GM18519 (cell line): ENCODE measurements around the gene FAM240B.

Experiments used
- ATAC-seq: cut with Tn5 transposase; IDR thresholded peaks from one replicate; pipeline ENCODE4 v1.9.1; 2021; ENCODE audit warnings: mild to moderate bottlenecking, moderate library complexity; ENCODE audit not compliant: unreplicated experiment, low FRiP score

Gene FAM240B

DNA sequence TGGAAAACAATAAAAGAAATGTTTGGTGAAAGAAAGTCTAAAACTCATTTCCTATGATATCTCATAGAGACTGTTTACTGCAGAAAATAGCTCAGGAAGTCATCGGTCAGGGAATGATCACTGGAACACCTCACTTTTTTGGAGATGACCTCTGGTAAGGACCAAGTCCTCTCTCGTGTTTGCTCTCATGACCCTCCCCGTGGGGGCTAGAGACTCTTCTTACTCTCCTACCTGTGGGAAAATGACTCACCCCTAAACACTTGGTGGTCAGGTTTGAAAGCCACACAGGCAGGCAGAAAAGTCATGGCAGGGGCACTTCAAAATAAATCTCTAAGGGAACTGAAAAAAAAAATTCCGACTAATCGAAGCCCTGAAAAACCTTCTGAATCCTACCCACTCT, 48.2 kb downstream of the FAM240B start:
- ATAC-seq = peak; percentile 36

GRCh38 chr9:38671372-38671731, 48.6 kb downstream of the FAM240B start:
- peak; percentile 12 for ATAC-seq

DNA sequence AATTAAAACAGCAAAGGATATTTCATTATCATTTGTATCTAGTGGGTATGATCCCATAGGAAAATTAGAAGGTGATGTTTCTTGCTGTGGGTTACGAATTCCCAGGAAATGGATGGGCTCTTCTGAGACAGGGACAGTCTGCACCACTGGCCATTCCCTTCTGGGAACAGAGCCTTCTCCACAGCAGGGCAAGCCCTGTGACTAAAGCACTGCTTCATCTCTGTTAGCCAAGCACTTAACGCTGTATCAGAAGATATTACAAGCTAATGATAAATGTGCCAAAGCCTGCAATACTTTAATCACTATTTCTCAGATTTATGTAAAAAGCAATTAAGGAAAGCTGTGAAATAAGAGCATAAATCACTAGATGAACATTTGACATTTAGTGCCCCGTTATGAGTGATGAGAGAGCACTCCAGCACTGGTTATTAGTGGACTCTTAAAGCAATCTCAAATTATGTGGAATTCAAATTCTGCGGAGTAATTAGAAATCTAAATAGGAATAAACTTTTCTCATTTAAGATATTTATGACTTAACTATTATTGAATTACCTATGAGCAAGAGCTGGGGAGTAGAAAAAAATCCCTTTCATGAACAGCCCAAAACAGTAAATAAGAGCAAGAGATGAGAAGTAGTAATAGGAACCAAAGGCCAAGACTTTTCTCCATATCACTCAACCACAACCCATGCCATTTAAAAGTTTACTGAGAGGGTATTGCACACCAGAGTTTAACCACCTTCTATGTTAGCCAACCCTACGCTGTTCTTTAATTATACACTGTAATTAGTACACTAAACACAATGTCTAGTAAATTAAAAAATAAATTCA, 49.2 kb downstream of the FAM240B start:
- ATAC-seq = no peak

DNA sequence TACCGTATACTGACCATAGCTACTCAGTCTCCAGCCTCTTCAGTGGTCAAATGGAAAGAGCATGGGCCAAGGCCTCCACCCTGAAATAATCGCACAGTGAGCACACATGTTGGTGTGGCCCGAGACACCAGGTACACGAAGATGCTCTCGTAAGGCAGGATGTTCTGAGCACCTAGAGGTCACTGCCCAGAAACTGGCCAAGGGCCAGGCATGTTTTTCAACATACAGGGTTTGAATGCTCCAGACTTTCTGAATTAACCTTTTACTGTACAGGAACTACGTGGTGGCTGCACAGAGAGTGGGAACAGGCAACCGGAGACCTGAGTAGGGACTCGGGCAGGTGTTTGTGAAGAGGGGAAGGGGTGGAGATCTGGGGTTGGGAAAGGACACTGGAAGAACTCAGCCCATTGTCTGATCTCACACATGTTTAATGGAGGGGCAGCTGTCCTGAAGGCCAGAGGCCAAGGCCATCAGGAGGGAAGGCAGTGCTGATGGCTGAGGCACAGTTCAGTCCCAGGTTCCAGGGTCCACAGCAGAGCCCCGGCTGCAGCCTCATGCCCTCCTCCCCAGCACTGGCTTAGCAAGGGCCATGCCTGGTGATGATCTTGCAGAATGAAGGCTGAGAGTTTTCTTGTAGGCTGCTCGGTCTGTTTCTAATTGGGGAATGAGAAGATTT, 51.0 kb downstream of the FAM240B start:
- no peak for ATAC-seq

DNA sequence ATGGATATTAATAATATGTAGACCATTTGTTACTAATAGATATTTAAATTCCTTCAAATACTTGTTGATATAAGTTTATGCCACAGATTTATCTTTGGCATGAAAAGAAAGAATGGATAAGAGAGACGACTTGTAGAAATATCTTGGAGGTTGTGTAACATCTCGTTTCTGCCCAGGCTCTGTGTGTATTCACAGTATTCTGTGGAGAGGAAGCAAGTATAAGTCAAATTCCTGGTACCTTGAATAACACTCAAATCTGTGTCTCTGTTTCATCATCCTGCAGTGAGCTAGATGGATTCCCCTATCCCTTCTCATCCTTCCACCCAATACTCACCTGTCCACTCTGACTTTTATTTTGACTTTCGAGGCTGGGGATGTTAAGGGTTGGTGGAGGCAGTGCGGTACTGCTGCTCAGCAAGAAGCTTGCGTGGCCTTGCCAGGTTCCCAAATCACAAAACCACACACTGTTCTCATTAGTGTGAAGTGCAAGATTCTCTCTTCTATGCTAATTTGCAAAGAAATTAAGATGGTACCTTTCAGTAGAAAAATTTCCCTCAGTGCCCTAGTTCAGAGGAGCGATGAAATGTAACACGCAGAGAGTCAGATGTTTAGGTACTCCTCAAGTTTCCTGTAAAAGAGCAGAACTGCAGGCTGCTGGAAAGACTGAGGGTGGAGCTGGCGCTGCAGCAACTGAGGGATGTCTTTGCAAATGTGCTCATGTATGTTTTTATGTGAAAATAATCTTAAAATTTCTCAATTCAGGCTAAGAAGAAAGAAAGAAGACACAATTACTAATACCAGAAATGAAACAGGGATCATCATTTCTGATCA, 57.0 kb downstream of the FAM240B start:
- no peak for ATAC-seq

GRCh38 chr9:38659538-38659937, 60.4 kb downstream of the FAM240B start:
- ATAC-seq = no peak

GRCh38 chr9:38656896-38657295, 63.0 kb downstream of the FAM240B start:
- ATAC-seq = no peak

DNA sequence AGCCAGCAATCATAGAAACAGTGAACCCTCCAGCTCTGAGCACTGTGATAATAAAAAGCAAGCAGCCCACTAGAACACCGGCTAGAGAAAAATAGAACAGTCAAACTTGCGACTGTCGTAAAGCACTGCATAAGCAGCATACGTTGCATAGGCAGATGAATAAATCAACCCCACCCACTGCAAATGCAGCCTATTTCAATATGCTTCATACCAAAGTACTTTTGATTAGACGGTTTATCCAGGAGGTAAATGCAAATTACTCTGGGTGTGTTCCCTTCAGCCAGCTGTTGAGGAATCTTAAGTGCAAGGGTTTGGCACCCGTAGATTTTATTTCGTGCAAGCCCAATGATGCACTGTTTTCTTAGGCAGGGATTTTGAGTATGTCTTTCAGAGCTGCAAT, 67.4 kb downstream of the FAM240B start:
- ATAC-seq = no peak

DNA sequence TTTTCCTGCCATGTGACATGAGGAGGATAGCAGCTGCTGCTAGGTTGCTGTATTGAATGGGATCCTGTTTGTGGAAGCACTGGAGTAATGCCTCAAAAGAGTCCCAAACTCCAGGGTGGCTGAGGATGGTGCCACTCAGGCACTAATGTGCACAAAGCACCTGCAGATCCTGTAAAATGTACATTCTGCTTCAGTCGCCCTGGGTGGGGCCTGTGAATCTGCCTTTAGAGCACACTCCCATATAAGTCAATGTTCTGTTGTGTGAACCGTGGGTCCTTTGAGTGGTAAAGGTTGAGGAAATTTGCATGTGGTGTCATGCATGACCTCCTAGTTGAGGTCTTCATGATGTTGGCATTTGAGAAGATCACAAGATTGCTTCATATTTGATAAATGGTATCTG, 67.9 kb downstream of the FAM240B start:
- no peak for ATAC-seq

GRCh38 chr9:38651400-38652042, 68.4 kb downstream of the FAM240B start:
- no peak for ATAC-seq

DNA sequence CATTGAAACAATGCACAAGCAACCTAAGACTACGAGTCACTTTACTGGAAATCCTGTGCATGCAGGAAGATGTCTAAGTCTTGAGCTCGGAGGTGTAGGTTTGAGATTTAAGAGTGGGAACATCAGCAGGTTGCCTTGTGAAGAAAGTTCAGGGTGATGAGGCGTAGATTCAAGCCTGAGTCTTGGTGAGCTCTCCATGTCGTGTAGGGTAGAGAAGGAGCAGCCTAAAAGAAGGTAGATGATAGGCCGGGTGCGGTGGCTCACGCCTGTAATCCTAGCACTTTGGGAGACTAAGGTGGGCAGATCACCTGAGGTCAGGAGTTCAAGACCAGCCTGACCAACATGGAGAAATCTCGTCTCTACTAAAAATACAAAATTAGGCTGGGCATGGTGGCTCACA, 69.4 kb downstream of the FAM240B start:
- ATAC-seq = no peak

DNA sequence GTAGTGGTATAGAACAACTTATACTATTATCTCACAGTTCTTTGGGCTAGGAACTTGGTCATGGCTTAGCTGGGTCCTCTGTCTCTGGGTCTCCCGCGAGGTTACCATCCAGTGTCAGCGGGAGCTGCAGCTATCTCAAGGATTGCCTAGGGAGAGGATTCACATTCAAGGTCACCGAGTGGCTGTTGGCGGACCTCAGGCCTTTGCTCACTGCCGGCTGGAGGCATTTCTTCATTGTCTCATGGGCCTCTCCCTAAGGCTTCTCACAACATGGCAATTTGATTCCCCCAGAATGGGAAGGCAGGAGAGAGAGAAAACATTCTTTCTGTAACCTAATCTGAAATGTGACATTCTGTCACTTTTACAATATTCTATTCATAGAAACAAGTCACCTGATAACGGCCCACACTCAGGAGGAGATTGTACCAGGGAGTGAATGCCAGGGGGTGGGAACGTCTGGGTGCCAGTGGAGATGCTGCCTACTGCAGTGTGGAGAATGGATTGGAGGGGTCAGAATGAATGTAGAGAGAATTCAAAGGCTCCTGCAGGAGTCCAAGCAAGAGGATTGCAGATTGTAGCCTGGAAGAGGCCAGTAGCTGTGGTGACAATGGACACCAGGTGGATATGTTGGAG, 70.1 kb downstream of the FAM240B start:
- no peak for ATAC-seq

GRCh38 chr9:38644601-38645000, 75.3 kb downstream of the FAM240B start:
- no peak for ATAC-seq
